DMS153 treated with DMSO at 0.1 percent for 48 hours (cell line): ENCODE data around the gene B4GALT3.
"Not testable (repeated sequence)": the region's sequence is repeated elsewhere in the genome, so short reads cannot be mapped to it uniquely, and the experiment has no call there.

ENCODE experiments used
- DNase-seq: peaks from one replicate; lab custom pipeline; 2025; ENCODE audit not compliant: unreplicated experiment; lab: John Stamatoyannopoulos, UW

Gene B4GALT3

GRCh38 chr1:161177112-161177935, at the start of gene B4GALT3:
Gene B4GALT3 (minus strand): TSS chr1:161177507. CDS start chr1:161176060, 1,447 bp downstream.
- peak; percentile 97 for DNase-seq

- peak; percentile 44 for DNase-seq
Measured at GRCh38 chr1:161226759-161227158, 49.5 kb upstream of the B4GALT3 start.

GRCh38 chr1:161226320-161226711, 49.0 kb upstream of the B4GALT3 start:
- DNase-seq = no peak

GRCh38 chr1:161225534-161226319, 48.4 kb upstream of the B4GALT3 start, which contains the start of gene TOMM40L:
Gene TOMM40L (plus strand): TSS chr1:161226060. CDS start chr1:161226490, 430 bp downstream.
- DNase-seq = peak; percentile 97

- DNase-seq = no peak
Measured at GRCh38 chr1:161225178-161225533, 47.8 kb upstream of the B4GALT3 start.

GRCh38 chr1:161224695-161225087, 47.4 kb upstream of the B4GALT3 start:
- not testable (repeated sequence) for DNase-seq

- no peak for DNase-seq
Measured at GRCh38 chr1:161223805-161224694, 46.7 kb upstream of the B4GALT3 start.

- DNase-seq = no peak
Measured at GRCh38 chr1:161222175-161223019, 45.1 kb upstream of the B4GALT3 start.

- no peak for DNase-seq
Measured at GRCh38 chr1:161220002-161220401, 42.7 kb upstream of the B4GALT3 start.

GRCh38 chr1:161219078-161219892, 42.0 kb upstream of the B4GALT3 start:
- no peak for DNase-seq

- DNase-seq = no peak
Measured at GRCh38 chr1:161218301-161219077, 41.2 kb upstream of the B4GALT3 start.

- no peak for DNase-seq
Measured at GRCh38 chr1:161217831-161218230, 40.5 kb upstream of the B4GALT3 start.

GRCh38 chr1:161216945-161217712, 39.8 kb upstream of the B4GALT3 start:
- no peak for DNase-seq

- no peak for DNase-seq
Measured at GRCh38 chr1:161215076-161215475, 37.8 kb upstream of the B4GALT3 start, which contains the start of gene FCER1G. Gene FCER1G (plus strand): TSS chr1:161215295. CDS start chr1:161215322, 27 bp downstream.

GRCh38 chr1:161214369-161214768, 37.1 kb upstream of the B4GALT3 start:
- no peak for DNase-seq

GRCh38 chr1:161209790-161210409, 32.6 kb upstream of the B4GALT3 start:
- DNase-seq = peak; percentile 85

- no peak for DNase-seq
Measured at GRCh38 chr1:161207173-161207572, 29.9 kb upstream of the B4GALT3 start.
